GM20431 (cell line): ENCODE measurements around the gene ADAM12.

ENCODE experiments used
- in situ Hi-C: fragments of 300-500 bp; cut with MseI, MboI; formaldehyde crosslinking; loops from one replicate; pipeline ENCODE4 v1.15.0; 2020; ENCODE audit warnings: low sequenced_read_pairs; ENCODE audit not compliant: unreplicated experiment

ADAM12 gene

GRCh38 chr10:126101325-126101724, 287.0 kb downstream of the ADAM12 start:
- in situ Hi-C loops = no loop called here

- in situ Hi-C loops = no loop called here
Observed at GRCh38 chr10:126099366-126099765, 288.9 kb downstream of the ADAM12 start.

- in situ Hi-C loops = no loop called here
Observed at GRCh38 chr10:126098226-126098581, 290.1 kb downstream of the ADAM12 start.

GRCh38 chr10:126097558-126098225, 290.6 kb downstream of the ADAM12 start:
- in situ Hi-C loops = no loop called here

- in situ Hi-C loops = no loop called here
Observed at GRCh38 chr10:126094537-126094936, 293.7 kb downstream of the ADAM12 start.

GRCh38 chr10:126092366-126093215, 295.7 kb downstream of the ADAM12 start:
- in situ Hi-C loops = no loop called here

- in situ Hi-C loops = no loop called here
Observed at GRCh38 chr10:126090911-126091728, 297.2 kb downstream of the ADAM12 start.

GRCh38 chr10:126090443-126090842, 297.8 kb downstream of the ADAM12 start:
- in situ Hi-C loops = no loop called here

- in situ Hi-C loops = no loop called here
Observed at GRCh38 chr10:126087796-126088505, 300.3 kb downstream of the ADAM12 start.

GRCh38 chr10:126087153-126087680, 301.1 kb downstream of the ADAM12 start:
- in situ Hi-C loops = no loop called here

- in situ Hi-C loops = no loop called here
Observed at GRCh38 chr10:126085806-126086205, 302.5 kb downstream of the ADAM12 start.

- in situ Hi-C loops = no loop called here
Observed at GRCh38 chr10:126084369-126084768, 303.9 kb downstream of the ADAM12 start.

GRCh38 chr10:126083009-126083408, 305.3 kb downstream of the ADAM12 start:
- in situ Hi-C loops = no loop called here

GRCh38 chr10:126081841-126082466, 306.3 kb downstream of the ADAM12 start:
- in situ Hi-C loops = no loop called here

GRCh38 chr10:126080879-126081411, 307.3 kb downstream of the ADAM12 start:
- in situ Hi-C loops = no loop called here

- in situ Hi-C loops = no loop called here
Observed at GRCh38 chr10:126080291-126080825, 307.9 kb downstream of the ADAM12 start.

GRCh38 chr10:126075009-126075408, 313.3 kb downstream of the ADAM12 start:
- in situ Hi-C loops = no loop called here

GRCh38 chr10:126074291-126074690, 314.0 kb downstream of the ADAM12 start:
- in situ Hi-C loops = no loop called here

GRCh38 chr10:126073606-126074005, 314.7 kb downstream of the ADAM12 start:
- in situ Hi-C loops = no loop called here
